IPS-NIHi11 (cell line): ENCODE data around the gene CROCC.
A peak's percentile ranks its signal among the peaks of the same experiment; 100 is the strongest.
"Not testable (repeated sequence)": the region's sequence is repeated elsewhere in the genome, so short reads cannot be mapped to it uniquely, and the experiment has no call there.

Experiments
- DNase-seq: peaks from one replicate; pipeline ENCODE4 v3.0.0; 2012; ENCODE audit warnings: mixed read lengths, low spot score

CROCC gene, protein sequence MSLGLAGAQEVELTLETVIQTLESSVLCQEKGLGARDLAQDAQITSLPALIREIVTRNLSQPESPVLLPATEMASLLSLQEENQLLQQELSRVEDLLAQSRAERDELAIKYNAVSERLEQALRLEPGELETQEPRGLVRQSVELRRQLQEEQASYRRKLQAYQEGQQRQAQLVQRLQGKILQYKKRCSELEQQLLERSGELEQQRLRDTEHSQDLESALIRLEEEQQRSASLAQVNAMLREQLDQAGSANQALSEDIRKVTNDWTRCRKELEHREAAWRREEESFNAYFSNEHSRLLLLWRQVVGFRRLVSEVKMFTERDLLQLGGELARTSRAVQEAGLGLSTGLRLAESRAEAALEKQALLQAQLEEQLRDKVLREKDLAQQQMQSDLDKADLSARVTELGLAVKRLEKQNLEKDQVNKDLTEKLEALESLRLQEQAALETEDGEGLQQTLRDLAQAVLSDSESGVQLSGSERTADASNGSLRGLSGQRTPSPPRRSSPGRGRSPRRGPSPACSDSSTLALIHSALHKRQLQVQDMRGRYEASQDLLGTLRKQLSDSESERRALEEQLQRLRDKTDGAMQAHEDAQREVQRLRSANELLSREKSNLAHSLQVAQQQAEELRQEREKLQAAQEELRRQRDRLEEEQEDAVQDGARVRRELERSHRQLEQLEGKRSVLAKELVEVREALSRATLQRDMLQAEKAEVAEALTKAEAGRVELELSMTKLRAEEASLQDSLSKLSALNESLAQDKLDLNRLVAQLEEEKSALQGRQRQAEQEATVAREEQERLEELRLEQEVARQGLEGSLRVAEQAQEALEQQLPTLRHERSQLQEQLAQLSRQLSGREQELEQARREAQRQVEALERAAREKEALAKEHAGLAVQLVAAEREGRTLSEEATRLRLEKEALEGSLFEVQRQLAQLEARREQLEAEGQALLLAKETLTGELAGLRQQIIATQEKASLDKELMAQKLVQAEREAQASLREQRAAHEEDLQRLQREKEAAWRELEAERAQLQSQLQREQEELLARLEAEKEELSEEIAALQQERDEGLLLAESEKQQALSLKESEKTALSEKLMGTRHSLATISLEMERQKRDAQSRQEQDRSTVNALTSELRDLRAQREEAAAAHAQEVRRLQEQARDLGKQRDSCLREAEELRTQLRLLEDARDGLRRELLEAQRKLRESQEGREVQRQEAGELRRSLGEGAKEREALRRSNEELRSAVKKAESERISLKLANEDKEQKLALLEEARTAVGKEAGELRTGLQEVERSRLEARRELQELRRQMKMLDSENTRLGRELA (N-terminal part only)

GRCh38 chr1:16921391-16922185 lies at the start of gene CROCC:
CROCC (plus strand) TSS chr1:16921931; CDS start chr1:16922019, 88 bp downstream.
- DNase-seq: peak; percentile 96

GRCh38 chr1:16872152-16873075 lies 49.3 kb upstream of the CROCC start:
- peak; percentile 38 for DNase-seq

GRCh38 chr1:16873076-16873879 lies 48.5 kb upstream of the CROCC start:
- DNase-seq: not testable (repeated sequence)

GRCh38 chr1:16874968-16875765 lies 46.6 kb upstream of the CROCC start:
- not testable (repeated sequence) for DNase-seq

- DNase-seq: not testable (repeated sequence)
Observed at GRCh38 chr1:16881742-16882141, 40.0 kb upstream of the CROCC start.

GRCh38 chr1:16882986-16883385 lies 38.7 kb upstream of the CROCC start:
- DNase-seq: no peak

GRCh38 chr1:16884487-16884886 lies 37.2 kb upstream of the CROCC start:
- DNase-seq: not testable (repeated sequence)

GRCh38 chr1:16886860-16887605 lies 34.7 kb upstream of the CROCC start:
- no peak for DNase-seq

DNA sequence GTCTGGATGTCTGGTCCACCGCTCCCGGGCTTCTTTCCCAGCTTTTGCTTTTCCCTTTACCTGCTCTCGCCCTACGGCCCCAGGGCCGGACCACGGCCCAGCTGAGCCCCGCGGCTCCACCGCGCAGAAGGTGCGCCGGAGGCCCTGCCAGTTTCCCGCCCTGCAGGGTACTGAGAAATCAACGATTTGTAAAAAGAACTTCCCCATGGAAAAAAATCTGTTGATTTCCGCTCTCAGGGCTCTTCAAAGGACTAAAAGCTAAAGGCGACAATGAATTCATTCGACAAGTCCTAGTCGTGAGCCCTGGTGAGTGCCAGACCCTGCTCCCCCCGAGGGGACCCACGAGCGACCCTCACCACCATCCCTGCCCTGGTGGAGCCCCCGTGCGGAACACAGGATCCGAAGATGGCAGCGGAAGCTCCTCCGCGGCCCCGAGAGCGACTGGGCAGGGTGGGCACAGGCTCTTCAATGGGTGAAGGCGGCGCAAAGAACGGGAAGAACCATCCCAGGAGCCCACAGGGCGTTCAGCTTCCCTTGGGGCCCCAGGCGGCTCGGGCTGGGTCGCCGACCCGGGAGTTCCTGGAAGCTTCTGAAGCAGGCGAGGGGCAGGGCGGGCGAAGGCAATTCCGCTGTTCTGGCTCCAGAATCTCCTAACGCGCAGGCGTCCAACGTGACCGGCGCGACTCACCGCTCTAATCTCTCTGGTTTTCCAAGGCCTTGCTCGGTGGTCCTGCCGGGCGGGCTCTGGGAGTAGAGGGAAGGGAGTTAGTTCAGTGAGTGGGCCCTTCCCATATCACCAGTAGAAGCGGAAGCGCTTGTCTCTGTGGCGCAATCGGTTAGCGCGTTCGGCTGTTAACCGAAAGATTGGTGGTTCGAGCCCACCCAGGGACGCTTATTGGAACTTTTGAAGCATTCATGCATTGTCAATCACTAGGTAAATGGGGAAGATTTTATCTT lies 32.6 kb upstream of the CROCC start:
- peak; percentile 84 for DNase-seq

DNA sequence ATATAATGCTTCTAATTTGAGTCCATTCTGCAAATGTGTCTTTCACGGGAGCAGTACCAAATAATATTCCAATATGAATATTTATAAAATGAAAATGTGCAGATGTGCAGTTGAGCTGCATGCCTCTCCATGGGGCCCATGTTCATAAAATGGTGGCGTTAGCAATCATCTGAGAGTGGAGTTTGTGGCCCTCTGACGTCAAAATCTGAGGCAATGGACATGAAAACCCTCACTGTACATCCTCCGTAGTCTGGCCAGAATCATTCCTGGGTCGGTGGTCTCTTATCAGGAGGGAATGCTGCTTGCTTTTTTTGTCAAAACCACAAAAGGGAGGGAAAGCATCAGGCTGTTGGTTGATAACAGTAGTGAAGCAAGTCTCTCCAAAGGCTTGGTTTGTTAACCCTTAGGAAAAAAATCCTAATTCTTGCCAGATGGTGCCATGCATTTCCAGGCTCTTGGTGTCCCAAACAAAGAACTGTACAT lies 31.2 kb upstream of the CROCC start:
- not testable (repeated sequence) for DNase-seq

DNA sequence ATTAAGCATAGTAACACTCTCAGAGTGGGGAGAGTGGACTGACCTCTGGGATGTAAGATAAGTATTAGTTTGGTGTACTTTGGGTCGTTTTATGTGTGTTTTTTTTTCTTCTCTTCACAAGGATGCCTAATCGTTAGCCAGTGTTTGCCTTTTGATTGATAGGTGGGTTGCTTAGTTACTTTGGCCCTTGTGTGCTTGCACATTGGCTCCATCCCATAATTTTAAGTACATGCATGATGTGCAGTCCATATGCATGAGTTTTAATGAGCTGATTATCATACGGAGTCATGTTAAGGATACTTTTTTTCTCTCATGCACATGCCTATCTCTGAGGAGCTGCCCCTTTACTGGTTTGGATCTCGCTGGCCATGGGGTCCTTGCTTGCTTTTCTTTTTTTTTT lies 30.7 kb upstream of the CROCC start:
- DNase-seq: not testable (repeated sequence)

- not testable (repeated sequence) for DNase-seq
Observed at GRCh38 chr1:16892978-16893525, 28.7 kb upstream of the CROCC start.

DNA sequence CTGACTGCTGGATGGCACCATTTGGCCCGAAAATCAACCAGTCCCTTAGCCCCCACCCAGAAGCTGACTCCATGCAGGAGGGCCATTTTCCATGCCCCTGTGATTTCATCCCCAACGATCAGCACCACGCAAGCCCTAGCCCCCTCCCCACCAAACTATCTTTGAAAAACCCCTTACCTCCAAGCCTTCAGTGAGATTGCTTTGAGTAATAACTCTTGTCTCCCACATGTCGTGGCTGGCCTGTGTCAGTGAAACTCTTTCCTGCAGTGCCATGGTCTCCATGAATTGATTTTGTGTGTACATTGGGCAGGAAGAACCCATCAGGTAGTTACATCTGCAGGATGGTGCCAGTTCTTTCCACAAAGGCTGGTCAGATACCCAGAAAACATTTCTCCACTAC lies 27.9 kb upstream of the CROCC start:
- DNase-seq: not testable (repeated sequence)

DNA sequence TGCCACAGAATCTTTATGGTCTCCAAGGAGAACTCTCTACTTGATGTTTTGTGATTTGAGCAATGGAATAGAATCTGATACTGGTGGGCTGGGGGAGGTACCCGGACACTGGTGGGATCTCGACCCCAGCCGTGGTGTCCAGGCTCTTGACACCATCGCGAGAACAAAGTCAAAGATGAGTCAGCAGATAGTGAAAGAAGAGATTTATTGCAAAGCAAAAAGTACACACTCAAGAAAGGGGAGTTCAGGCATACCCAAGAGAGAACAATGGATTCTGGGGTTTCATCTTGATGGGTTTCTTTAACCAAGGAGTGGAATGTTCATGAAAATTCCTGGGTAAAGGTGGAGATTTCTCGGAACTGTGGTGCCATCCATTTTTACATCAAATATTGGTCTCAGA lies 27.4 kb upstream of the CROCC start:
- DNase-seq: not testable (repeated sequence)

- not testable (repeated sequence) for DNase-seq
Observed at GRCh38 chr1:16895233-16895597, 26.5 kb upstream of the CROCC start.
